H1 (cell line): ENCODE measurements around the gene CASK. TPM values are rescaled to one million over a fixed set of nuclear protein-coding genes. Genes with fewer than 3 reads are reported as not detected.

ENCODE experiments used
- BACH1 ChIP-seq: IDR thresholded peaks from 2 replicates; pipeline ENCODE4 v1.6.1; 2012; ENCODE audit warnings: low read length, improper control_type of control experiment
- BCL11A ChIP-seq, 2 experiments: IDR thresholded peaks; one replicate each; pipeline ENCODE4 v1.6.1; 2011; ENCODE audit warnings: low read depth in 2 of 2, low read length in 2 of 2, mild to moderate bottlenecking in 2 of 2
- CBX8 ChIP-seq: fragments of 300-800, 300-1000 bp; sonication (generic); IDR thresholded peaks from 2 replicates; pipeline ENCODE4 v1.7.1; 2016; ENCODE audit warnings: low read depth, low read length, borderline replicate concordance
- CHD2 ChIP-seq: IDR thresholded peaks from 2 replicates; pipeline ENCODE4 v1.6.1; 2012; ENCODE audit warnings: low read length, improper control_type of control experiment
- EZH2 ChIP-seq: fragments of 200-600 bp; sonication (generic); IDR thresholded peaks from 2 replicates; pipeline ENCODE4 v1.7.1; 2012; ENCODE audit warnings: low read depth, mild to moderate bottlenecking, moderate library complexity, low read length, inconsistent platforms; ENCODE audit not compliant: severe bottlenecking
- GABPA ChIP-seq: IDR thresholded peaks from 2 replicates; pipeline ENCODE4 v1.6.1; 2011; ENCODE audit warnings: mild to moderate bottlenecking, low read length, moderate library complexity, borderline replicate concordance; ENCODE audit not compliant: insufficient read depth
- POLR2A ChIP-seq, 2 experiments: IDR thresholded peaks; 1 replicate in 1 of 2; 2 replicates in 1 of 2; pipeline ENCODE4 v1.6.1; 2011; ENCODE audit warnings: low read depth in 2 of 2, low read length in 2 of 2, mild to moderate bottlenecking in 2 of 2; ENCODE audit errors: control extremely low read depth in 1 of 2
- RFX5 ChIP-seq: IDR thresholded peaks from 2 replicates; pipeline ENCODE4 v1.6.1; 2011; ENCODE audit warnings: low read depth, low read length, improper control_type of control experiment, borderline replicate concordance
- SIRT6 ChIP-seq: IDR thresholded peaks from one replicate; pipeline ENCODE4 v1.7.1; 2012; ENCODE audit warnings: low read length, inconsistent platforms
- SP2 ChIP-seq: IDR thresholded peaks from 2 replicates; pipeline ENCODE4 v1.6.1; 2012; ENCODE audit warnings: mild to moderate bottlenecking, low read length, inconsistent platforms
- polyA plus RNA-seq, 7 experiments: library from polyadenylated mRNA; depleted of rRNA in 3 of 7; stranded (reverse) in 5 of 7; unstranded in 2 of 7; fragments of >200 nt in 5 of 7; fragments of 200-250 nt in 2 of 7; gene quantifications; 1 replicate in 5 of 7; 2 replicates in 1 of 7; 4 replicates in 1 of 7; pipeline versions ENCODE4 v1.2.1 to v1.2.3, GENCODE V29; 2011 to 2013; ENCODE audit warnings: missing spikeins in 2 of 7, mixed read lengths in 2 of 7
- total RNA-seq: library from RNA; stranded (reverse); fragmentation: NEBNext Ultra II Directional; extraction: Animal tissue kit (Norgen Biotek cat#: 25700); gene quantifications from 2 replicates; pipeline ENCODE4 v1.2.1, GENCODE V29; 2021

CASK gene
- total and polyA plus RNA-seq, 2 of the 8 experiments (the other 6 are each of a cell fraction or from before 2014, with no cell fraction given): 21.6 to 55.1 TPM

DNA sequence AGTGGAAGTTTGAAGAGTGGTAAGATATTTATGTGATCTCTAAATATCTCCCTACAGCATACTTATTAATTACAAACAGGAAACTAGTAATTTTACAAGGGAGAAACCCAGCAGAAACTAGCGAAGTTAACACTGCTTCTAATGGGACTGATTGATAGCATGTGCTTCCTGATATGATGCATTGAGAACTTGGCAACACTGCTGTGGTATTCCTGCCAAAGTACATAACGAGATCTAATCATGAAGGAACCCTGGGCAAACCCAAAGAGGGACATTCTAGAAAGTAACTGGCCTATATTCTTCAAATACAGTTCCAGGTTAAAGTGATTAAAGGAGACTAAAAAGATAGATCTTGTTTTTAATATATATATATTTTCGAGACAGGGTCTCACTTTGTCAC is 239.2 kb downstream of the CASK start (continued):
- TF ChIP-seq BACH1: no peak
- no peak for TF ChIP-seq SP2
- TF ChIP-seq CBX8: no peak
- no peak for TF ChIP-seq SIRT6
- no peak for TF ChIP-seq CHD2
- TF ChIP-seq RFX5: no peak
- no peak for TF ChIP-seq EZH2
- TF ChIP-seq BCL11A (IDR thresholded peaks at IDR 0.05; ENCODE audit: low read depth in 2 of 2, low read length in 2 of 2): no peak
- no peak for TF ChIP-seq GABPA
- TF ChIP-seq POLR2A (IDR thresholded peaks at IDR 0.05; ENCODE audit: control extremely low read depth in 1 of 2, low read depth in 2 of 2, low read length in 2 of 2): no peak
- TF ChIP-seq, all 59 proteins: peak for 0
